Measurements from ENCODE around the gene LSP1.

GRCh38 chr11:1884303-1884700 lies 31.4 kb downstream of the LSP1 start:
- TF ChIP-seq CTCF (IDR thresholded peaks at IDR 0.05 in 8 of 11, conservative IDR thresholded peaks at IDR 0.05 in 3 of 11) = no peak
- TF ChIP-seq POLR2AphosphoS5 (IDR thresholded peaks at IDR 0.05) = no peak
- no peak for TF ChIP-seq POLR2A (IDR thresholded peaks at IDR 0.05)
